Cortex of kidney (tissue), 1 donor: ENCODE data around the gene SEMA3C.

ENCODE experiments used
- DNase-seq: peaks from one replicate; lab custom pipeline; 2025; lab: John Stamatoyannopoulos, UW

SEMA3C gene

GRCh38 chr7:80918909-80919721 lies at the start of gene SEMA3C:
SEMA3C (minus strand) TSS chr7:80919051; CDS start chr7:80916781, 2,270 bp downstream.
- peak; percentile 48 for DNase-seq

DNA sequence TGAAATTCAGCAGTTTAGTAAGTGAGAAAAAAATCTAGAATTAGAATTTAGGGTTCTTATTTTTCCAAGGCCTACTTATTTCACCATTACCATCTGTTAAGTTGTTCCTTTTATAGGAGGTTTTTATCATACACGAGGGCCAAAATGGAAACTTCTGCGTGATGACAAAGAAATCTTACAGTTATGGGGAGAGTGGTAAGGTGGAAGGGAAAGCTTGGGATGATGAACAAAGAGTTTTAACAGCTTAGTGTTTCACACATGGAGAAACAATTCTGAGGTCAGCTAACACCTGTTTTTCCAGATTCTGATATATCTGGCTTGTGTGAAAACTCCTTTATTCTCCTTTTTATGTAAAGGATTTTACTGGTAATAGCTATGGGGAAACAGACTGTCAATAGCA lies 49.8 kb upstream of the SEMA3C start:
- no peak for DNase-seq

DNA sequence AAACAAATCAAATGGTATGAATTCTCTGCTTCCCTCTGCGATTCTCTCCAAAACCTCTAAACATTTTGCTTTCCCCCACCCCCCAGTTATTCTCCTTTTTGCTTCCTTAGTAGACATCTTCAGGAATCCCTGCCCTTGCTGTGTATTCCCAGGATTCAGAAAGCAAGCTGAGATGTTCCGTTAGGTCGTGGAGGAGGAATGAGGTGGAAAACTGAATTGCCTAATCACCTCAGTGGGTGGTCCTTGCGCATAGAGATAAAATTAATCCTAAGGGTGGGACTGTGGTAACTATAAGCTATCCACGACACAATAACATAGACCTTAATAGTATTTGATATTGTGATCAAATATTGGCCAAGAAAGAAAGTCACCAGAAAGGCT lies 49.1 kb upstream of the SEMA3C start:
- DNase-seq: no peak

DNA sequence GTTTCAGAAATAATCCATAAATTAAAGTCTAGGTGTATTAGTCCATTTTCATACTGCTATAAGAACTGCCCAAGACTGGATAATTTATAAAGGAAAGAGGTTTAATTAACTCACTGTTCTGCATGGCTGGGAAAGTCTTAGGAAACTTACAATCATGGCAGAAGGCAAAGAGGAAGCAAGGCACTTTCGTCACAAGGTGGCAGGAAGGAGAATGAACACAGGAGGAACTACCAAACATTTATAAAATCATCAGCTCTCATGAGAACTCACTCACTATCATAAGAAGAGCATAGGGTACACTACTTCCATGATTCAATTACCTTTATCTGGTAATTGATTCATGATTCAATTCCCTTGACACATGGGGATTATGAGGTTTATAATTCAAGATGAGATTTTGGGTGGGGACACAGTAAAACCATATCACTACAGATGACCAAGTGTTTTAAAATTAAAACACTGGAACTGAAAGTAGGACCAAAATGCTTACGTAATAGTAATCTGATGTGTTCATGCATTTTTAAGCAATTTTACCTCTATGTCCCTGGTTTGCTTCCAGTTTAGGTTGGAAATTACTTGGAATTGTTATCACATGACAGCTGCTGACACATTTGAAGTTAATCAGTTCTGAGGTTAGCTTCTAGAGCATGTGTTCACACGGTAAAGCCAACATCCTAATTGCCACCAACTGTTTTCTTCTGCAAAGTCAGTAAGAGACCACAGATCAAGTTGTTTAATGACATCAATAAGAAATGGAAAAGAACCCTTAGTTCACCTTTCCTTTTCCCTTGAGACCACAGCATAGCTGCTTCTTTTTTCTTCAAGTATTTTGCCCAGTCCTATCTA lies 48.4 kb upstream of the SEMA3C start:
- no peak for DNase-seq

GRCh38 chr7:80960244-80960795 lies 41.5 kb upstream of the SEMA3C start:
- no peak for DNase-seq

- no peak for DNase-seq
Measured at GRCh38 chr7:80957226-80957777, 38.5 kb upstream of the SEMA3C start.

GRCh38 chr7:80954191-80954590 lies 35.3 kb upstream of the SEMA3C start:
- no peak for DNase-seq

DNA sequence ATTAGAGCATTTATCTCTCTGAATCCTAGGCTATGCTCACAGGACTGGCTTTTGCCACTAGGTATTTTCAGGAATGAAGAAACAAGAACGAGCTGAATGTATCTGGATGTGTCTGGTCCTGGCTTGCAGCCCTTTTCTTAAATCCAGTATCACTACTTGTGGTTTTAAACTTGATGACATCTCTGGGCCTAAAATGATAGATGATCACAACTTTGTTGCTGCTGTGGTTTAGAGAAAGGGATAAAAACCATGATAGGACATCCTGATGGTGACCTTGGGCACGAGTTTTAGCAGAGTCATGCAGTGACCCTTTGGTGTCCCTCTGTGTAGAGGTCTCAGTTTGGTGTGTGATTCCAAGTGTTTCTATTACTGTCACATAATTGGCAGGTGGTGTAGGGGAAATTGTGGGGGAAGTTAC lies 31.7 kb upstream of the SEMA3C start:
- no peak for DNase-seq

- DNase-seq: no peak
Measured at GRCh38 chr7:80949449-80949848, 30.6 kb upstream of the SEMA3C start.

- no peak for DNase-seq
Measured at GRCh38 chr7:80946858-80947257, 28.0 kb upstream of the SEMA3C start.

DNA sequence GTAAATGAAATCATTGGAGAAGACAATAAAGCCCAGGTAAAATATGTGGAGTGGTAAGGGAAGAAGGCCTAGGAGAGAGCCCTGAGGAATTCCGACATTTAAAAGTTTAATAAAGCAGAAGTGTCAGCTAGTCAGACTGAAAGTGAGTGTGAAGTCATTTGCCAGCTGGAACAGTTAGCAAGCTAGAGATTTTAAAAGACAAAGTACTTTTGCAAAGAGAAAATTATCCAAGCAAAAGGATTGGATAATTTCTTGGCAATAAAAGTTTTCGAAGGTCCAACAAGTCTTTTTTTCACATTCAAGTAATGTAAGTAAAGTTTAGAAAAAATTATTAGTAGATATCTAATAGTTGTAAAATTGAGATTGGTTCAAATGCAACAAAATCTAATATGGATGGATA lies 27.1 kb upstream of the SEMA3C start:
- DNase-seq: no peak

DNA sequence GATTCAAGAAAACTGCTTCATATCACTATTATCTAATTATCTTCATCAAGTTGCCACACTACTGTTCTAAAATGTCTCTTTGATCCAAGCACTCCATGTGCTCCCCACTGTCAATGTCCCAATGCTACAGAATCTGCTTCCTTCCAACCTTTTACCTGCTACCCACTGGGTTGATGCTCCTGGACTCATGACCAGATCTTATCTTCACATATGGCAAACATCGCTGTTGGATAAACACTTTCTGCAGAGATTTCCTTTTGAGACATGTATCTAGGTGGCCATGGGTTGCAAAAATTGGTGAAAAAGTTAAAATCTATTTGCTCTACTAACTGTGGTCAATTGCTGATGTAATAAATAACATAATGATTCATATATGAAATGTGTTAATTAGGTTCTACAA lies 24.5 kb upstream of the SEMA3C start:
- DNase-seq: no peak

- DNase-seq: no peak
Measured at GRCh38 chr7:80942261-80943041, 23.6 kb upstream of the SEMA3C start.

- no peak for DNase-seq
Measured at GRCh38 chr7:80941208-80941758, 22.4 kb upstream of the SEMA3C start.

DNA sequence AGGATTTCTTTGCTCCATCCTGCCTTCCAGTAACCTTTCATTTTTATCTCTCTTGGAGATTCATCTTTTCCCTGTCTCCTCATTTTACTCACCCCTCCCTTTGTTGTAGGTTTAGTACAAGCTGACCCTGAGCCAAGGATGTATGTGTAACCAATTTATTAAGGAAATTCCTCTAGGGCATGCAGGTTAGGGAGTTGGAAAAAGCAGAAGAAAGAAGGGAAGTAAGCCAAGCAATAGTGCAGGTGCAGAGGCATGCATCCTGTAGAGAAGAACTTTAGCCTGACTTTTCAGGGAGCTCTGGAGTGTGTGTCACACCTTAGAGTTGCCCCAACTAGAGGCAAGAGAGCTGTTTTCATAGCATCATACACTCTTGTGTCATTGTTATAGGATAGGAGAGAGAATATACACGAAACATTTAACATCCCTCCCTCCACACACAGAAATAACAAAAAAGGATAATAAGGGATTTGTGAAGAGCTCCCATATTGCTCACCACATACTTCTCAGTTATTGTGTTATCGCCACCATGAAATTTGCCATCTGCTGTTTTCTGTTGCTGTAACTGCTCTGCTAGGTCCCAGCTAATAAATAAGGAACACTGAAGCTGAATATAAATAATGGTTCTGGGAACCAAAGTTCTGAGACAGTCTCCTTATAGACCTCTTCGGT lies 21.8 kb upstream of the SEMA3C start:
- no peak for DNase-seq

DNA sequence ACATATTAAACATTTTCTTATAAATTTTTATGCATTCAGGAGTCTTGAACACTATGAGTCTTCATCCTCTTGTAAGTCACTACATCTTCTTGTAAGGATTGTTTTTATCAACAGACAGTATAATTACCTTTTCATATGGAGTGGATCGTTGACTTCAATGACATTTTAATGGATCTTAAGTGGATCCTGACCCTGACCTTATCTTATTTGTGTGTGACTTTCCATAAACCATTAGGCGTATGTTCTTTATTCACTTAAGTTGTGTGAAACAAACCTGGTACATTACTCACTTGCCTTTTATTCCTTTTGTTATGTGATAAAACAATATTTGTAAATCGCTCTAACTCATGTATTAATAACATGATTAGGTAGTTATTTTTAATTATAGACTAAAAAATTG lies 18.5 kb upstream of the SEMA3C start:
- no peak for DNase-seq

GRCh38 chr7:80935991-80936780 lies 17.3 kb upstream of the SEMA3C start:
- no peak for DNase-seq

DNA sequence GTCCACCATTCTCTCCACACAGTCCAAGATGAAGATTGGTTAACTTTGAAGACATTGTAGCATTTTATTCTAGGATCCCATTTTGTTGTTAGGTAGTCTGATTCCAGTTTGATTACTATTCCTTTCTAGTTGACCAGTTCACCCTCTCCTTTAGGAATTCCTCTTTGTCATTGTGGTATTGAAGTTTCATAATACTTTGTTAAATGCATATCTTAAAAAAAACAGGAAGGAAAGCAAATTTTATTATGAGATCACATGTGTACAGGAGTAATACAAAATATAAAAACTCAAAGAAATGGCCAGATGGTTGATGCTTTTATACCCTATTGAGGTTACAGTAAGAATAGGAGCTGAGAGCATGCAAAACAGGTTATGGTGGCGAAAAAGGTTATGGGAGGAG lies 15.5 kb upstream of the SEMA3C start:
- no peak for DNase-seq

DNA sequence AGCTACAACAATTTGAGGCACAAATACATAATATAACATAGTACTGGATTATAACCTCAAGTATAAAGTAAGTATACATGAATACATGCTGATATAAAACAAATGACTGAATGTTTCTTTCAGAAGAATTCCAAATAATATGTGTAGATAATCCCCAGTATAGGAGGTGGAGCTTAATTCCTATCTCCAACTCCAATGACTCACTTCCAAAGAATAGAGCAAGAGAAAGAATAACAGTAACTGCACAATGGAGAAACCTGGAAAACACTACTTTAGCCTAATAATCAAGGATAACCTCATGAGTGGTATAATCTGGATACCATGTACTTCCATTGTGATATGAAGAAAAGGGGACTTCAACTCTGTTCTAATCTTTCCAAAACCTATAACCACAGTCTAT lies 13.7 kb upstream of the SEMA3C start:
- no peak for DNase-seq

DNA sequence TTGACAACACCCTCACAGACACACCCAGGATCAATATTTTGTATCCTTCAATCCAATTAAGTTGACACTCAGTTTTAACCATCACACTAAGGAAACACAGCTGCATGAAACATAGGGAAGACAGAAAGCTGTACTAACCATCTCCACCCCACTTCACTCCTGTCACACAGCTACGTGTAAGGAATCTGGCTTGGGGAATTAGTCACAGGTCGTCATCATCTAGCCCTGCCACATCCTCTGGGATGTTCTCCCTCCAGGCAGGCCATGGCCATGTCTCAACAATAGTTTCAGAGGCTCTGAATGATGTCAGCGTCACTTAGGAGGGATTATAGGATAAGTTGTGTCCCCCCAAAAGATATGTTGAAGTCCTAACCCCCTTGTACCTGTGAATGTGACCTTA lies 10.8 kb upstream of the SEMA3C start:
- DNase-seq: no peak
